Immature natural killer cell (primary cell): ENCODE data around the gene CLEC16A. TPM values are rescaled to one million over a fixed set of nuclear protein-coding genes. Genes with fewer than 3 reads are reported as not detected.

ENCODE experiments used
- DNase-seq, 3 donors: peaks; one replicate each; pipeline ENCODE4 v3.0.0; 2022; ENCODE audit warnings: mixed read lengths in 1 of 3
- H3K27ac Mint-ChIP-seq, 6 donors: one replicate each; pipeline ENCODE4 v1.8.0; 2020; ENCODE audit warnings: mixed read lengths in 6 of 6, mild to moderate bottlenecking in 5 of 6, inconsistent platforms in 4 of 6, moderate library complexity in 3 of 6
- H3K27me3 Mint-ChIP-seq, 3 donors: one replicate each; pipeline ENCODE4 v1.8.0; 2020 to 2021; ENCODE audit warnings: low read depth in 3 of 3, mild to moderate bottlenecking in 3 of 3, mixed read lengths in 3 of 3, moderate library complexity in 3 of 3, inconsistent platforms in 1 of 3
- H3K36me3 Mint-ChIP-seq, 3 donors: one replicate each; pipeline ENCODE4 v1.8.0; 2020; ENCODE audit warnings: mixed read lengths in 3 of 3, inconsistent platforms in 2 of 3, mild to moderate bottlenecking in 2 of 3
- H3K4me1 Mint-ChIP-seq, 2 donors: one replicate each; pipeline ENCODE4 v1.8.0; 2020; ENCODE audit warnings: inconsistent platforms in 2 of 2, mild to moderate bottlenecking in 2 of 2, mixed read lengths in 2 of 2, moderate library complexity in 1 of 2
- H3K4me3 Mint-ChIP-seq, 5 donors: one replicate each; pipeline ENCODE4 v1.8.0; 2020; ENCODE audit warnings: mild to moderate bottlenecking in 5 of 5, mixed read lengths in 5 of 5, inconsistent platforms in 3 of 5, moderate library complexity in 3 of 5
- H3K9me3 Mint-ChIP-seq, 6 donors: one replicate each; pipeline ENCODE4 v1.8.0; 2020; ENCODE audit warnings: mild to moderate bottlenecking in 6 of 6, mixed read lengths in 6 of 6, inconsistent platforms in 4 of 6, moderate library complexity in 3 of 6
- polyA plus RNA-seq, 3 donors: library from polyadenylated mRNA; unstranded; fragments of 300-500 nt; fragmentation: Illumina TruSeq; gene quantifications; one replicate each; pipeline ENCODE4 v1.2.3, GENCODE V29; 2021

CLEC16A gene
- polyA plus RNA-seq, 3 donors from 2014 or later = 5.6 to 19.9 (median 5.6) TPM

DNA sequence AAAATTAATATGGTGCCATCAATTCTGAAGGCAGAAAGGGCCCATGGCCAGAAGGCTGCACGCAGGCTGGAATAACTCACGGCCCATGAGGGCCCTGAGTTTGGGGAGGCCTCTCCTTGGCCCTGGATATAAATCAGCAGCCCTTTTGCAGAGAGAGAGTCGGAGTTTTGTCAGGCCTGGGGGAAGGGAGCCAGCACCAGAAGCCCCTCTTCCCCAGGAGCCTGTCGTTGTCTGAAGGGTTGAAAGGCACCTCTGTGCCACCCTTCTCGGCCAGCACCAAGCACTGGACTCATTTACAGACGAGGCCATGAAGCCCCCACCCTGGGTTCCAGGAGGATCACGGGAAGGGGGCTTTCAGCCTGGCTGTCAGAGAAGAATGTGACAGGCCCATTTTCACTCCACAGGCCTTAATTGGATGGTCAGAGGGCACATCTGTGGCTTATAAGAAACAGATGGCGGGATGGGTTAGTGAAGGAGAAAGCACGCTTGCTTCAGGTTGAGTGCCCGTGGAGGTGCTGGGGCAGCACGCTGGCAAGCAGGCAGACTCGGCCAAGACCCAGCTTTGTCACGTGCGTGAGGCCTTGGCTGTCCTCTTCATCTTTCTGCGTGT is 140.6 kb downstream of the CLEC16A start:
- H3K4me1 Mint-ChIP-seq = peaks cover 18 to 27% of the 10 kb centered on the region in 2 donors
- DNase-seq = no peak
- H3K27me3 Mint-ChIP-seq = peaks cover 0 to 6% (median 0%) of the 10 kb centered on the region in 3 donors
- no peak overlapping the region for H3K4me3 Mint-ChIP-seq
- peaks cover 6 to 17% (median 13%) of the 10 kb centered on the region in 3 donors for H3K36me3 Mint-ChIP-seq
- H3K9me3 Mint-ChIP-seq = no peaks in the 10 kb centered on the region
- H3K27ac Mint-ChIP-seq = no peak overlapping the region

DNA sequence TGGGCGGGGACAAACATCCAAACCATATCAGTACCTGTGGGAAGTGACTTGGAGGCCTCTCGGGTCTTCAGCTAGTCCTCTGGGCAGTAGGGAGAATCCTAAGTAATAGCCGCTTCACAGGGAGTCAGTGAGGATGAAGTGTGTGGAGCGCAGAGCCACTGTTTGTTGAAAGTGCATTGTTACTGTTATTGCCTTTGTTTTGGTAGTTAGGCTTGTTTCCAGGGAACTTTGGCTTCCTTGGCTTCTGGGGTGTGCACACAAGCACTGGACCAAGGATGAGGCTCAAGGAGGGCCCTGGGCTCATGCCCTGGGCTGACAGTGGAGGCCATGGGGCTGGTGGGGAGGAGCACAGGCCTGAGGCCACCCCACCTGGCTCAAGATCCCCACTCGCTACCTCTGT is 141.6 kb downstream of the CLEC16A start:
- peaks cover 18 to 27% of the 10 kb centered on the region in 2 donors for H3K4me1 Mint-ChIP-seq
- H3K27ac Mint-ChIP-seq = no peak overlapping the region
- DNase-seq = no peak
- H3K36me3 Mint-ChIP-seq = peaks cover 0 to 12% (median 12%) of the 10 kb centered on the region in 3 donors
- H3K9me3 Mint-ChIP-seq = no peaks in the 10 kb centered on the region
- no peak overlapping the region for H3K4me3 Mint-ChIP-seq
- H3K27me3 Mint-ChIP-seq = peaks cover 0 to 7% (median 0%) of the 10 kb centered on the region in 3 donors

DNA sequence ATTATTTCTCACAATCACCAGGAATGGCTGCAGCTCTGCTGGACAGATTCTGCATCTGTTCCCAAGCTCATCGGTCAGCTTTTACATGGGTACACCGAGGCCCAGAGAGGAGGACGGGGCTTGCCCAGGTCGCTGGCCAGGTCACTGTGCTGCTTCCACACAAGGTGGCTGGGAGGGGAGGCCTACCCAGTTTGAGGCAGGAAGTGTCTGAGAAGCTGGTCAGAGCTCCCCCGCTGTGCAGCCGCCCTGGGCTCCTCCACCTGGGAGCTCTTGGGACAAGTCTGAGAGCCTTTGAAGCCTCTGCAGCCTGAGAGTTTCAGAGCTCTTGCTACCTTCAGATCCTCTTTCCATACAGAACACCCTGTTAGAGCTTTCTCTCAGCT is 143.3 kb downstream of the CLEC16A start:
- peak overlapping the region in 4 of 6 donors; percentile 34 to 64 (median 40) for H3K27ac Mint-ChIP-seq
- H3K27me3 Mint-ChIP-seq = peaks cover 0 to 7% (median 0%) of the 10 kb centered on the region in 3 donors
- peak overlapping the region in 1 of 5 donors; percentile 3 for H3K4me3 Mint-ChIP-seq
- peaks cover 18 to 27% of the 10 kb centered on the region in 2 donors for H3K4me1 Mint-ChIP-seq
- no peak for DNase-seq
- H3K9me3 Mint-ChIP-seq = no peaks in the 10 kb centered on the region
- peaks cover 0 to 7% (median 4%) of the 10 kb centered on the region in 3 donors for H3K36me3 Mint-ChIP-seq

DNA sequence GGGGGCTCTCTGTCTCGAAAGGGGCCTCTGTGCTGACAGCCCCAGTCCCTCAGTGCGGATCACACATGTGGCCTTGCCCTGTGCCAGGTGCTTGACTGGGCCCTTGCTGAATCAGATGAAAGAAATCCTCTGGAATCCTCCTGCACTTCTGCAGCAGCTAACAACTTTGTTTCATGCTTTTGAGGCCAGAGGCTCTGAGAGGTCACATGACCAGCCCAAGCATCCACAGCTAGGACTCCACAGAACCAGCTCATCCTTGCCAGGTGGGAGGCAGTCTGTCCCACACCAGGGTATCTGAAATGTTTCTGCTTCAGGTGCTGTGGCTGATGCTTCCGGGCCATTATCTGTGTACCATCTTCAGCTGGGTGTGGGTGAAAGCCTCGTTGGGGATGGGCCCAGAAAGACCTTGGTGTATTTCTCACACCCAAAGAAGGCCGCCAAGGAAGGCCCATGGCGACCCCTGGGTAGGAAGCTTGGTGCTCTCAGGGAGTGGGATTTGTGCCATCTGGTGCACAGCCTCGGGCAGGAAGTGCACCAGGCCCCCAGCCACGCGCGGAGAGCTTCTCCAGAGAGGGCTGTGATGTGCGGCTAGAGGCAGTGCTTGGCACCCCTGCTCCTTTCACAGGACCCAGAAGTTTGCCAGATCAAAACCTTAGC is 143.8 kb downstream of the CLEC16A start:
- DNase-seq = no peak
- Mint-ChIP-seq H3K27ac (peak overlapping the region in 4 of 6 donors; percentile 22 to 64 (median 40)), H3K4me3 (peak overlapping the region in 1 of 5 donors; percentile 3), H3K4me1 (peaks cover 20 to 28% of the 10 kb centered on the region in 2 donors), H3K36me3 (peaks cover 0 to 7% (median 4%) of the 10 kb centered on the region in 3 donors), H3K9me3 (no peaks in the 10 kb centered on the region), H3K27me3 (peaks cover 0 to 7% (median 0%) of the 10 kb centered on the region in 3 donors)

DNA sequence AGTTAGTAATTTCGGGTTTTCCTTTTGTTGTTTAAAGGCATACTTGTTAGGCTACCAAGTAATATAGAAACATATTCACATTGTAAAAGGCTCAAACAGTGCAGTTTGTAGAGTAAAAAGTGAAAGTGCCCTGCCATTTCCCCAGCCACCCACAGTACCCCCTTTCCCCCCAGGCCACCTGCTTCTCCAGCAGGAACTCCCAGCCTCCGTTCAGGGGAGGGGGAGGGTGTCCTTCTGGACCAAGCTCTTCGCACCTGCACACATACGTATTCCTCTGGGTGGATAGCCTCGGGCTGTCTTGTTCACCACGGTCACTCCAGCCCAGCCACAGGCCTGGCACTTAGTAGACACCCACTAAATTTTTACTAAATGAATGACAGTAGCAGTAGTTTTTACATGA is 144.5 kb downstream of the CLEC16A start:
- no peaks in the 10 kb centered on the region for H3K9me3 Mint-ChIP-seq
- peaks cover 26 to 34% of the 10 kb centered on the region in 2 donors for H3K4me1 Mint-ChIP-seq
- H3K4me3 Mint-ChIP-seq = no peak overlapping the region
- no peak for DNase-seq
- peak overlapping the region in 2 of 6 donors; percentile 16 to 22 for H3K27ac Mint-ChIP-seq
- H3K27me3 Mint-ChIP-seq = peaks cover 0 to 7% (median 3%) of the 10 kb centered on the region in 3 donors
- H3K36me3 Mint-ChIP-seq = peaks cover 0 to 5% (median 4%) of the 10 kb centered on the region in 3 donors

DNA sequence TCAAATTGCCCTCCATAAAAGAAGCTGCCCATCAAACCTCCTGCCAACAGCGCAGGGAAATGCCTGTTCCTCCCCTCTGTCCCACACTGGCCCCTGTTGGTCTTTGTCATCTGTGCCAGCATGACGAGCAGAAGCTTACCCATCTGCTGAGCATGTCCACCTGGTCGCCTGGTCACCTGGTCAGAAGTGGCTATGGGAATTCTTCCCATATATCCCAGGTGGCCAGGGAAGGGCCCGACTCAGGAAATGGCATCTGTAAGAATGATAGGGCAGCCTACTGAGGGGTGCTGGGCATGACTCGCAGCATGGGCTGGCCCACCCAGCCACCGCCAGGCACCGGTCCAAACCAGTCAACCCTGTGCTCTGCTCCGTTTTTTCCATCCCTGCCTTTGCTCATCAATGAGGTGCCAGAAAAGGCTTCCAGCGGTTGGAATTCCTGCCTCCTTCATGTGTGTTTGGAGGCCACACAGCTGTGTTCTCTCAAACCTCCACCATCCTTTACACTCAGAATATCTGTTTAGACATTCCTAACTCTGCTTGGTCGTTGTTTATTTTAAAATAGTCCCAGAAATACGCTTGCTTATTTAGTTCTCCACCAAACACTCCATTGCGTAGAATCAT is 145.2 kb downstream of the CLEC16A start:
- H3K27ac Mint-ChIP-seq = peak overlapping the region in 2 of 6 donors; percentile 69 to 70
- peaks cover 0 to 7% (median 3%) of the 10 kb centered on the region in 3 donors for H3K27me3 Mint-ChIP-seq
- no peak overlapping the region for H3K4me3 Mint-ChIP-seq
- peaks cover 0 to 4% (median 0%) of the 10 kb centered on the region in 3 donors for H3K36me3 Mint-ChIP-seq
- no peak for DNase-seq
- H3K4me1 Mint-ChIP-seq = peaks cover 34 to 36% of the 10 kb centered on the region in 2 donors
- no peaks in the 10 kb centered on the region for H3K9me3 Mint-ChIP-seq

DNA sequence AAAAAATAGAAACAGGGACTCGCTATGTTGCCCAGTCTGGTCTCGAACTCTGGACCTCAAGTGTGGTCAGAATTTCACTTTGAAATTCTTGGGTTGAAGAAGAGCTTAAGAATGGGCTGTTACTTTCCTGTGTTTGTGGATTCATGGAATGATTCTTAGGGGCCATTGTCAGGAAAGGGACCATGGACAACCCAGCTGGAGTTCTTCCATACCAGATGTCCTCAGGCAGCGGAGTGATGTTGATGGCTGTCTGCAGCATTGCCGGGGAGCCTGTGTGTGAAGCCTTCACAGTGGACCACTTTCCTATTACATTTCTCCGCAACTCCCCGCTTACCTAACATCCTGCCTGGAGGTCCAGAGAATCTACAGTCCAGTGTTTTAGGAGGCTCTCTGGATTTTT is 145.9 kb downstream of the CLEC16A start:
- Mint-ChIP-seq H3K27me3 (peaks cover 0 to 5% (median 3%) of the 10 kb centered on the region in 3 donors), H3K27ac (peak overlapping the region in 1 of 6 donors; percentile 70)

DNA sequence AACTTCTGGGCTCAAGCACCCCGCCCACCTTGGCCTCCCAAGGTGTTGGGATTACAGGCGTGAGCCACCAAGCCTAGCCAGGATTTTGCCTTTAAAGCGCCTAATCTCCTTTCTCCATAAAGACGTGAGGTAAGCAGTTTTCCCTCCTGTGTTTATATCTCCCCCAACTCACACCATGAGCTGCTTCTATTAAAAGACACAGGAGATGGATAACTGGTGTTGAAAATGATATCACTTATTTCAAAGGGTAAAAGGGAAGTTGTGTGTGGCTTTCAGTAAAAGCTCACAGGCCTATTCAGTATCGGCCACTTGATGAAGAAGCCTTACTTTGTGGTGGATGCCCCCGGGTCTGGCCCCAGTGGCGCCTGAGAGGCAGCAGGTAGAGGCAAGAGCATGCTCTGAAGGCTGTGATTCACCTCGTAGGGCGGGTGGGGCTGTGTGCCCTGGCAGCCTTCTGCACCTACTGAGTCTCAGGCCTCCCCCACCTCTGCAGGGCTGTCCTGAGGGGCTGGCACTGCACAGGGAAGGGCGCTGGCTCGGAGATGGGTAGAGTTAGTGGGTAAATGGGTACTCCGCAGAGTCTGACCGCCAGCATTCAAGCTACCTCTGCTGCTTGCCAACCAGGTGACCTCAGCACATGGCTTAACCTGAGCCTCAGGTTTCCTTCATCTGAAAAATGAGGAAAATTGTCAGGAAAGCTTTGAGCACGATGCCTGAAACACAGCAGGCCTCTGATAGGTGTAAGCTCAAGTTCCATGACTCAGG is 146.8 kb downstream of the CLEC16A start:
- Mint-ChIP-seq H3K36me3 (peaks cover 0 to 4% (median 0%) of the 10 kb centered on the region in 3 donors), H3K4me1 (peaks cover 39 to 42% of the 10 kb centered on the region in 2 donors), H3K27me3 (peaks cover 0 to 4% (median 3%) of the 10 kb centered on the region in 3 donors), H3K4me3 (no peak overlapping the region), H3K27ac (no peak overlapping the region), H3K9me3 (no peaks in the 10 kb centered on the region)
- DNase-seq = no peak

More for the DNA sequence above, 145.9 kb downstream of the CLEC16A start:
- Mint-ChIP-seq H3K36me3 (peaks cover 0 to 4% (median 0%) of the 10 kb centered on the region in 3 donors), H3K4me1 (peaks cover 39 to 42% of the 10 kb centered on the region in 2 donors), H3K4me3 (no peak overlapping the region), H3K9me3 (no peaks in the 10 kb centered on the region)
- DNase-seq = no peak

DNA sequence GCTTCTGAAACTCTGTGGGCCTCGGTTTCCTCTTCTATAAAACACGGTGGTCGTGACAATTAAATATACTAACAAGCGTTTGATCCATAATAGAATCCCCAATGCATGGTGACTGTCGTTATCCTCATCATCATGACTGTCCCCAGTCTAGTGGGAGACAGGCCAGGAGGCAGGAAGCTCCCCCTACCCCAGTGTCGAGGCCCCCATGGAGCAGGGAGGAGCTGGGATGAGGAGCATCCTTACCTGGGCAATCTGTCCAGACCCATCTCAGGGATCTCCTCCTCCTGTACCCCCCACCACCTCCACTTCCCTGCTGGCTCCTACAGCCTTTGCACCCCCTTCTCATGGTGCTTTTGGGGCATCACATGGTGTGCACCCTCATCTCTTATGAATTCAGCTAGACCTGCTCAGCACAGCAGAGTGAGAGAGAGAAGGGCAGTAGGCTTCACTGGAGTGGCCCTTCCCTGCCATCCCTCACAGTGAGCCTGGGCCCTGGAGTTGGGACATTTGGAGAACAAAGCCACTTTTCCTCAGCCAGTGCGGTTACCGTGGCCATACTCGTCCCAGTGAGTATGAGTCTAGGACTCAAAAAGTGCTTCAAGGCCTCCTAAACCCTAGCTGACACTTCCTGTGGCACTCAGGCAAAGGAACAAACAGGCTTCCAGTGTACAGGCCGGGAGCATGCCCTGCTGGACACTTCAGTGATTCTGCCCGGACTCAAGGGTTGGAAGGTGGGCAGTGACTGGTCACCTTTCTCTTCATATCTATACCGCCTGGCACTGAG is 148.6 kb downstream of the CLEC16A start:
- peaks cover 0 to 4% (median 0%) of the 10 kb centered on the region in 3 donors for H3K36me3 Mint-ChIP-seq
- H3K9me3 Mint-ChIP-seq = no peaks in the 10 kb centered on the region
- H3K27ac Mint-ChIP-seq = peak overlapping the region in 3 of 6 donors; percentile 29 to 65 (median 54)
- peak overlapping the region in 1 of 5 donors; percentile 17 for H3K4me3 Mint-ChIP-seq
- peaks cover 0 to 4% (median 3%) of the 10 kb centered on the region in 3 donors for H3K27me3 Mint-ChIP-seq
- DNase-seq = no peak
- H3K4me1 Mint-ChIP-seq = peaks cover 31 to 35% of the 10 kb centered on the region in 2 donors

DNA sequence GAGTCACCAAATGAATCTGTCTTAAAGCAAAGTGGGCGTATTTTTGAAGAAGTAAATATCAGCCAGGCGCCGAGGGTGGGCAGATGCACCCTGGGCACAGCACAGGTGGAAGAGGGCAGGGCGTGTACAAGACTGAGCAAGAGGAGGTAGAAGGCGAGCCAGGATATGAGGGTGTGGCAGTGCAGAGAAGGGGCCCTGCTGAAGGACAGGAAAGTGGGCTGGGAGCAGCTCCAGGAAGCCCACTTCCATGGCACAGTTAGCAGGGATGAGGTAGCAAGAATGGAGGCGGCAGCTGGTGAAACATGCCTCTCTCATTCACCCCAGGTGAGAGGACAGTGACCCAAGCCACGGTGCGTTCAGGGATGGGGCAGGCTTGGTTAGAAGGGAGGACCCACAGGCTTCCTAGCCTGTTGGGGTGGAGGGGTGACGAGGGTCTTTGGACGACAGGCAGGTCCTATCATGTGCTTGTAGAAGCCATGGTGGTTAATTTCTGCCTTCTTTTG is 149.3 kb downstream of the CLEC16A start:
- Mint-ChIP-seq H3K4me1 (peaks cover 25 to 29% of the 10 kb centered on the region in 2 donors), H3K9me3 (no peaks in the 10 kb centered on the region), H3K27me3 (peaks cover 0 to 4% (median 3%) of the 10 kb centered on the region in 3 donors), H3K4me3 (peak overlapping the region in 1 of 5 donors; percentile 17), H3K36me3 (peaks cover 0 to 4% (median 0%) of the 10 kb centered on the region in 3 donors), H3K27ac (peak overlapping the region in 4 of 6 donors; percentile 28 to 65 (median 42))
- no peak for DNase-seq

DNA sequence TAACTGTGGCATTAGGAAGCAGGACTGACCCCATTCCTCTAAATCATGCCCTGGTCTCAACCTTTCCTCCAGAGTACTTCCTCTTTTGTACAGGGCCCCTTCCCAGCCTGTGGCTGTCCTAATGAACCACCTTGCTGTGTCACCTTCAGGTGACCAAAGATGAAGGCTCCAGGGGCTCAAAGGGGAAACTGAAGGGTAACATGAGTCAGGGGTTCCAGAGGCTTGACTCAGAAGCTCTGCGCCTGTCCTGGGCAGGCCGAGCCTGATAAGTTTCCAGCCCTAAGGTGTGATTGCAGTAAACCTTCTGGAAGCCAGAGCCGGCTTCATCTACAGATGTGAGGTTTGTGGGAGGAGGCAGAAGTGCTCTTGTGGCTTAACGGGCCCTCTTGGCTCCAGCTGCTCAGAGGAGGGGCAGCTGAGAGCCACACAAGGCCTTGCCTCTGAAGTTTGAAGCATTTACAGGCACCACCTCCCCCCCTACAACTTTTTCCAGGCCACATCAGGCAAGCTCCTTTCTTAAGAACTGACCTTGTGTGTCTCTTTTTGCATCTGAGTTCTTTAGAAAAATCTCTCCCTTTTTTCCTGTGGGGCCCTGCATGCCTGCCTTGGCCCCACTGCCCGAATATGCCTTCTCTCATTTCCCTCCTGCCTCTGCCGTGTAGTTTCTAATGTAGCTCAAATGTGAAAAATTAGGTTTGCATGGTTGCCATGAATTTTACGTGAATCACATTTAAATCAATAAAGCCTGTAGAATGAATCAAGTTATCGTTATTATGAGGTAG is 149.9 kb downstream of the CLEC16A start:
- no peaks in the 10 kb centered on the region for H3K9me3 Mint-ChIP-seq
- peak in 1 of 3 donors; percentile 12 for DNase-seq
- H3K27ac Mint-ChIP-seq = peak overlapping the region in 5 of 6 donors; percentile 0 to 56 (median 46)
- peaks cover 0 to 3% (median 3%) of the 10 kb centered on the region in 3 donors for H3K27me3 Mint-ChIP-seq
- H3K4me3 Mint-ChIP-seq = peak overlapping the region in 2 of 5 donors; percentile 5 to 40
- no peaks in the 10 kb centered on the region for H3K36me3 Mint-ChIP-seq
- H3K4me1 Mint-ChIP-seq = peaks cover 21 to 22% of the 10 kb centered on the region in 2 donors
